ENCODE data around the gene IER5.

The IER5 gene

GRCh38 chr1:181077576-181078242 is 10.8 kb upstream of the IER5 start:
- no peak for DNase-seq (ENCODE audit: low spot score)

GRCh38 chr1:181079382-181079781 is 9.1 kb upstream of the IER5 start:
- DNase-seq (ENCODE audit: low spot score), result peak; percentile 75

- DNase-seq (ENCODE audit: low spot score), result no peak
Measured at GRCh38 chr1:181079920-181080319, 8.6 kb upstream of the IER5 start.

GRCh38 chr1:181080556-181080955 is 7.9 kb upstream of the IER5 start:
- no peak for DNase-seq (ENCODE audit: low spot score)

- DNase-seq (ENCODE audit: low spot score), result no peak
Measured at GRCh38 chr1:181081395-181081794, 7.1 kb upstream of the IER5 start.

- peak; percentile 56 for DNase-seq (ENCODE audit: low spot score)
Measured at GRCh38 chr1:181083842-181084605, 4.5 kb upstream of the IER5 start.

- DNase-seq (ENCODE audit: low spot score), result no peak
Measured at GRCh38 chr1:181084606-181084969, 3.9 kb upstream of the IER5 start.

- DNase-seq (ENCODE audit: low spot score), result no peak
Measured at GRCh38 chr1:181086091-181086490, 2.4 kb upstream of the IER5 start.

GRCh38 chr1:181086926-181087325 is 1.6 kb upstream of the IER5 start:
- no peak for DNase-seq (ENCODE audit: low spot score)

- no peak for DNase-seq (ENCODE audit: low spot score)
Measured at GRCh38 chr1:181087400-181087901, 1.0 kb upstream of the IER5 start.

- no peak for DNase-seq (ENCODE audit: low spot score)
Measured at GRCh38 chr1:181089017-181089675, 646 bp downstream of the IER5 start.

- peak; percentile 79 for DNase-seq (ENCODE audit: low spot score)
Measured at GRCh38 chr1:181089676-181090544, 1.4 kb downstream of the IER5 start.

- peak; percentile 80 for DNase-seq (ENCODE audit: low spot score)
Measured at GRCh38 chr1:181090641-181091126, 2.2 kb downstream of the IER5 start.

GRCh38 chr1:181091309-181092040 is 3.0 kb downstream of the IER5 start:
- no peak for DNase-seq (ENCODE audit: low spot score)

- no peak for DNase-seq (ENCODE audit: low spot score)
Measured at GRCh38 chr1:181092056-181092455, 3.6 kb downstream of the IER5 start.

GRCh38 chr1:181092883-181093458 is 4.5 kb downstream of the IER5 start:
- no peak for DNase-seq (ENCODE audit: low spot score)

- DNase-seq (ENCODE audit: low spot score), result no peak
Measured at GRCh38 chr1:181094416-181095212, 6.1 kb downstream of the IER5 start.

GRCh38 chr1:181095260-181095659 is 6.8 kb downstream of the IER5 start:
- DNase-seq (ENCODE audit: low spot score), result no peak

- DNase-seq (ENCODE audit: low spot score), result no peak
Measured at GRCh38 chr1:181095763-181096184, 7.3 kb downstream of the IER5 start.

- no peak for DNase-seq (ENCODE audit: low spot score)
Measured at GRCh38 chr1:181097242-181097641, 8.7 kb downstream of the IER5 start.

Measured in activated CD4-positive, alpha-beta T cell treated with anti-CD3 and anti-CD28 coated beads, Interleukin-2, Interleukin-4, amounts not matched to agents 100 ng/mL and 50 ng/mL, durations not matched to agents 16 hours and 8 hours (primary cell).